Fibroblast of pulmonary artery (primary cell): ENCODE data around the gene ZCCHC8.
"Not testable (repeated sequence)": the region's sequence is repeated elsewhere in the genome, so short reads cannot be mapped to it uniquely, and the experiment has no call there.

Source experiments
- DNase-seq: peaks from one replicate; pipeline ENCODE4 v3.0.0-alpha.2; 2010; ENCODE audit warnings: low read depth
- H3K4me3 ChIP-seq: replicated peaks from 2 replicates; pipeline ENCODE4 v1.5.1; 2011; ENCODE audit warnings: low read depth, mild to moderate bottlenecking, control low read depth, low read length, moderate library complexity
- TF ChIP-seq, protein P1 (sequence below): IDR thresholded peaks from 2 replicates; pipeline ENCODE4 v1.5.1; 2011; ENCODE audit warnings: mild to moderate bottlenecking, control low read depth, low read length, inconsistent platforms; ENCODE audit errors: missing control alignments

Gene ZCCHC8

GRCh38 chr12:122467983-122468382, 32.7 kb downstream of the ZCCHC8 start:
- H3K4me3 ChIP-seq, result no peak overlapping the region
- no peak for DNase-seq
- TF ChIP-seq, protein P1, sequence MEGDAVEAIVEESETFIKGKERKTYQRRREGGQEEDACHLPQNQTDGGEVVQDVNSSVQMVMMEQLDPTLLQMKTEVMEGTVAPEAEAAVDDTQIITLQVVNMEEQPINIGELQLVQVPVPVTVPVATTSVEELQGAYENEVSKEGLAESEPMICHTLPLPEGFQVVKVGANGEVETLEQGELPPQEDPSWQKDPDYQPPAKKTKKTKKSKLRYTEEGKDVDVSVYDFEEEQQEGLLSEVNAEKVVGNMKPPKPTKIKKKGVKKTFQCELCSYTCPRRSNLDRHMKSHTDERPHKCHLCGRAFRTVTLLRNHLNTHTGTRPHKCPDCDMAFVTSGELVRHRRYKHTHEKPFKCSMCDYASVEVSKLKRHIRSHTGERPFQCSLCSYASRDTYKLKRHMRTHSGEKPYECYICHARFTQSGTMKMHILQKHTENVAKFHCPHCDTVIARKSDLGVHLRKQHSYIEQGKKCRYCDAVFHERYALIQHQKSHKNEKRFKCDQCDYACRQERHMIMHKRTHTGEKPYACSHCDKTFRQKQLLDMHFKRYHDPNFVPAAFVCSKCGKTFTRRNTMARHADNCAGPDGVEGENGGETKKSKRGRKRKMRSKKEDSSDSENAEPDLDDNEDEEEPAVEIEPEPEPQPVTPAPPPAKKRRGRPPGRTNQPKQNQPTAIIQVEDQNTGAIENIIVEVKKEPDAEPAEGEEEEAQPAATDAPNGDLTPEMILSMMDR, result no peak

GRCh38 chr12:122464317-122465042, 36.3 kb downstream of the ZCCHC8 start:
- H3K4me3 ChIP-seq, result not testable (repeated sequence)
- peak; percentile 98 for DNase-seq

DNA sequence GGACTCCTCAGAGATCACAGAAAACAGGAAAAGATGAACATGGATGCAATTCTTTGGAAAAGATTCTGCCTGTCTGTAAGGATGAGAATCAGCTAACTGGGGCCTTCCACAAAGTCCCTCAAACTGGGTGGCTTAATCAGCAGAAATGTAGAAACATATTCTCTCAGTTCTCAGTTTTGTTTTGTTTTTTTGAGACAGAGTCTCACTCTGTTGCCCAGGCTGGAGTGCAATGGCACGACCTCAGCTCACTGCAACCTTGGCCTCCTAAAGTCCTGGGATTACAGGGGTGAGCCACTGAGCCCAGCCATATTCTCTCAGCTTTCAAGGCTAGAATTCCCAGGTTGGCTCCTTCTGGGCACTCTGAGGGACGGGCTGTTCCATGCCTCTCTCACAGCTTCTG, 40.1 kb downstream of the ZCCHC8 start:
- H3K4me3 ChIP-seq, result no peak overlapping the region
- TF ChIP-seq, protein P1, result no peak
- no peak for DNase-seq

DNA sequence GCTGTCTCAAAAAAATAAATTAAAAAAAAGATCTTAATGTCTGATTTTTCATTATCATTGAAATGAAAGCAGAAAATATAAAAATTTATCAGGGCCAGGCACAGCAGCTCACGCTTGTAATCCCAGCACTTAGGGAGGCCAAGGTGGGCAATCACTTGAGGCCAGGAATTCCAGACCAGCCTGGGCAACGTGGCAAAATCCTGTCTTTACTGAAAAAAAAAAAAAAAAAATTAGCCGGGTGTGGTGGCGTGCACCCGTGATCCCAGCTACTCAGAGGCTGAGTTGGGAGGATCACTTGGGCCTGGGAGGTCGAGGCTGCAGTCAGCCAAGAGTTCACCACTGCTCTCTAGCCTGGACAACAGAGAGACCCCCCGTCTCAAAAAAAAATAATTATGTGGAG, 40.7 kb downstream of the ZCCHC8 start:
- no peak for DNase-seq
- H3K4me3 ChIP-seq, result no peak overlapping the region
- TF ChIP-seq, protein P1, result no peak

- TF ChIP-seq, protein P1, result no peak
- no peak for DNase-seq
- H3K4me3 ChIP-seq, result no peak overlapping the region
These were observed 41.5 kb downstream of the ZCCHC8 start for GRCh38 chr12:122459211-122459610.

- TF ChIP-seq, protein P1, result no peak
- H3K4me3 ChIP-seq, result no peak overlapping the region
- no peak for DNase-seq
These were observed 42.4 kb downstream of the ZCCHC8 start for GRCh38 chr12:122458105-122459035.

DNA sequence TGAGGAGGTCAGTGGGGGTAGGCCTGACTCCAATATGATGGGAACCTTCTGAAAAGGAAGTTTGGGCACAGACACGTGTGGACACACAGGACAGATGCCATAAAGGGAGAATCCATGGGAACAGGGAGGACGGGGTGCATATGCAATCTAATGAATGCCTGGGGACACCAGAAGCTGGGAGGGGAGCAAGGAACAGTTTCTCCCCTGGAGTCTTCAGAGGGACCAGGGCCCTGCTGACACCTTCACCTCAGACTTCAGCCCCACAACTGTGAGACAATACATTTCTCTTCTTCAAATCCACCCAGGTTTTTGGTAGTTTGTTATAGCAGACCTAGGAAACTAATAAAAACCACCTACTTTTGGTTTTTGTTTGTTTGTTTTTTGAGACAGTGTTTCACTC, 43.1 kb downstream of the ZCCHC8 start:
- TF ChIP-seq, protein P1, result no peak
- no peak overlapping the region for H3K4me3 ChIP-seq
- DNase-seq, result no peak
